Memory B cell (primary cell): Measurements from ENCODE around the gene PRDM15.
A peak's percentile ranks its signal among the peaks of the same experiment; 100 is the strongest.

ENCODE experiments used
- ATAC-seq: fragments of 150-1000 bp; cut with Tn5 transposase; 2 replicates; pipeline ENCODE4 v1.10.0; 2021; ENCODE audit warnings: low read depth, mild to moderate bottlenecking, moderate library complexity
- DNase-seq, 2 donors: peaks; one replicate each; pipeline ENCODE4 v3.0.0; 2022; ENCODE audit warnings: low spot score in 2 of 2
- H3K27ac Mint-ChIP-seq: one replicate; pipeline ENCODE4 v1.8.0; 2022; ENCODE audit warnings: mild to moderate bottlenecking, moderate library complexity, mixed read lengths
- H3K27me3 Mint-ChIP-seq: one replicate; pipeline ENCODE4 v1.8.0; 2022; ENCODE audit warnings: mixed read lengths
- H3K36me3 Mint-ChIP-seq: one replicate; pipeline ENCODE4 v1.8.0; 2022; ENCODE audit warnings: mild to moderate bottlenecking, mixed read lengths
- H3K4me1 Mint-ChIP-seq: one replicate; pipeline ENCODE4 v1.8.0; 2022; ENCODE audit warnings: mixed read lengths
- H3K4me3 Mint-ChIP-seq: one replicate; pipeline ENCODE4 v1.8.0; 2022; ENCODE audit warnings: mild to moderate bottlenecking, moderate library complexity, mixed read lengths
- H3K9me3 Mint-ChIP-seq: one replicate; pipeline ENCODE4 v1.8.0; 2022; ENCODE audit warnings: mixed read lengths

Gene PRDM15

GRCh38 chr21:41765420-41765821 lies 113.7 kb downstream of the PRDM15 start:
- peaks cover 23% of the 10 kb centered on the region for H3K4me1 Mint-ChIP-seq
- H3K27me3 Mint-ChIP-seq: peaks cover 47% of the 10 kb centered on the region
- DNase-seq (no peak), ATAC-seq (no peak)
- no peak overlapping the region for H3K27ac Mint-ChIP-seq
- peaks cover 4% of the 10 kb centered on the region for H3K36me3 Mint-ChIP-seq
- peaks cover 2% of the 10 kb centered on the region for H3K9me3 Mint-ChIP-seq
- H3K4me3 Mint-ChIP-seq: no peak overlapping the region

- no peak overlapping the region for H3K4me3 Mint-ChIP-seq
- ATAC-seq: no peak
- peaks cover 23% of the 10 kb centered on the region for H3K4me1 Mint-ChIP-seq
- H3K9me3 Mint-ChIP-seq: peaks cover 2% of the 10 kb centered on the region
- peaks cover 4% of the 10 kb centered on the region for H3K36me3 Mint-ChIP-seq
- no peak for DNase-seq
- peaks cover 48% of the 10 kb centered on the region for H3K27me3 Mint-ChIP-seq
- H3K27ac Mint-ChIP-seq: no peak overlapping the region
Measured at GRCh38 chr21:41764558-41765419, 114.4 kb downstream of the PRDM15 start.

GRCh38 chr21:41763996-41764395 lies 115.1 kb downstream of the PRDM15 start:
- no peak overlapping the region for H3K4me3 Mint-ChIP-seq
- DNase-seq (no peak), ATAC-seq (no peak)
- H3K9me3 Mint-ChIP-seq: peaks cover 2% of the 10 kb centered on the region
- no peak overlapping the region for H3K27ac Mint-ChIP-seq
- H3K27me3 Mint-ChIP-seq: peaks cover 47% of the 10 kb centered on the region
- peaks cover 4% of the 10 kb centered on the region for H3K36me3 Mint-ChIP-seq
- H3K4me1 Mint-ChIP-seq: peaks cover 15% of the 10 kb centered on the region

GRCh38 chr21:41763398-41763931 lies 115.7 kb downstream of the PRDM15 start:
- Mint-ChIP-seq H3K36me3 (peaks cover 4% of the 10 kb centered on the region), H3K27me3 (peaks cover 48% of the 10 kb centered on the region), H3K4me3 (no peak overlapping the region), H3K27ac (no peak overlapping the region), H3K4me1 (peaks cover 14% of the 10 kb centered on the region), H3K9me3 (peaks cover 2% of the 10 kb centered on the region)
- ATAC-seq (no peak), DNase-seq (no peak)

GRCh38 chr21:41762753-41763152 lies 116.4 kb downstream of the PRDM15 start:
- ATAC-seq (no peak), DNase-seq (no peak)
- Mint-ChIP-seq H3K36me3 (peaks cover 4% of the 10 kb centered on the region), H3K27ac (no peak overlapping the region), H3K9me3 (peaks cover 2% of the 10 kb centered on the region), H3K4me3 (no peak overlapping the region), H3K4me1 (peaks cover 12% of the 10 kb centered on the region), H3K27me3 (peaks cover 48% of the 10 kb centered on the region)

- Mint-ChIP-seq H3K27ac (no peak overlapping the region), H3K9me3 (peaks cover under 1% of the 10 kb centered on the region), H3K36me3 (peaks cover under 1% of the 10 kb centered on the region), H3K27me3 (peaks cover 42% of the 10 kb centered on the region), H3K4me3 (no peak overlapping the region), H3K4me1 (peaks cover 7% of the 10 kb centered on the region)
- no peak for ATAC-seq
- no peak for DNase-seq
Measured at GRCh38 chr21:41761934-41762635, 117.1 kb downstream of the PRDM15 start.

- no peak for ATAC-seq
- Mint-ChIP-seq H3K9me3 (no peaks in the 10 kb centered on the region), H3K4me3 (peak overlapping the region; percentile 30), H3K27me3 (peaks cover 44% of the 10 kb centered on the region), H3K27ac (no peak overlapping the region), H3K4me1 (peaks cover 6% of the 10 kb centered on the region), H3K36me3 (no peaks in the 10 kb centered on the region)
- DNase-seq: no peak
Measured at GRCh38 chr21:41761211-41761933, 117.8 kb downstream of the PRDM15 start.

- ATAC-seq (no peak), DNase-seq (no peak)
- H3K27ac Mint-ChIP-seq: no peak overlapping the region
- no peaks in the 10 kb centered on the region for H3K36me3 Mint-ChIP-seq
- peaks cover 6% of the 10 kb centered on the region for H3K4me1 Mint-ChIP-seq
- H3K9me3 Mint-ChIP-seq: no peaks in the 10 kb centered on the region
- H3K4me3 Mint-ChIP-seq: no peak overlapping the region
- peaks cover 40% of the 10 kb centered on the region for H3K27me3 Mint-ChIP-seq
Measured at GRCh38 chr21:41760411-41760810, 118.7 kb downstream of the PRDM15 start.

- peaks cover 39% of the 10 kb centered on the region for H3K27me3 Mint-ChIP-seq
- peaks cover 6% of the 10 kb centered on the region for H3K4me1 Mint-ChIP-seq
- ATAC-seq (no peak), DNase-seq (no peak)
- H3K9me3 Mint-ChIP-seq: no peaks in the 10 kb centered on the region
- no peak overlapping the region for H3K4me3 Mint-ChIP-seq
- no peaks in the 10 kb centered on the region for H3K36me3 Mint-ChIP-seq
- no peak overlapping the region for H3K27ac Mint-ChIP-seq
Measured at GRCh38 chr21:41759926-41760325, 119.2 kb downstream of the PRDM15 start.

GRCh38 chr21:41759214-41759840 lies 119.8 kb downstream of the PRDM15 start:
- Mint-ChIP-seq H3K27me3 (peaks cover 35% of the 10 kb centered on the region), H3K4me3 (no peak overlapping the region), H3K9me3 (no peaks in the 10 kb centered on the region), H3K27ac (no peak overlapping the region), H3K36me3 (no peaks in the 10 kb centered on the region), H3K4me1 (peaks cover 6% of the 10 kb centered on the region)
- no peak for ATAC-seq
- no peak for DNase-seq

GRCh38 chr21:41758550-41758949 lies 120.6 kb downstream of the PRDM15 start:
- H3K36me3 Mint-ChIP-seq: no peaks in the 10 kb centered on the region
- no peak overlapping the region for H3K4me3 Mint-ChIP-seq
- peaks cover 33% of the 10 kb centered on the region for H3K27me3 Mint-ChIP-seq
- no peak for ATAC-seq
- DNase-seq: no peak
- H3K4me1 Mint-ChIP-seq: peaks cover 6% of the 10 kb centered on the region
- no peaks in the 10 kb centered on the region for H3K9me3 Mint-ChIP-seq
- no peak overlapping the region for H3K27ac Mint-ChIP-seq

- Mint-ChIP-seq H3K4me1 (peaks cover 3% of the 10 kb centered on the region), H3K27me3 (peaks cover 28% of the 10 kb centered on the region), H3K27ac (no peak overlapping the region), H3K36me3 (no peaks in the 10 kb centered on the region), H3K9me3 (no peaks in the 10 kb centered on the region), H3K4me3 (no peak overlapping the region)
- ATAC-seq (no peak), DNase-seq (no peak)
Measured at GRCh38 chr21:41755934-41756773, 123.0 kb downstream of the PRDM15 start.
